ENCODE measurements around the gene MAP3K15.

MAP3K15 gene

GRCh38 chrX:19392078-19392477 is 123.2 kb downstream of the MAP3K15 start:
- no peak for DNase-seq

- DNase-seq, result no peak
These were observed 126.0 kb downstream of the MAP3K15 start for GRCh38 chrX:19389227-19389845.

GRCh38 chrX:19388741-19389140 is 126.6 kb downstream of the MAP3K15 start:
- DNase-seq, result no peak

- no peak for DNase-seq
These were observed 127.1 kb downstream of the MAP3K15 start for GRCh38 chrX:19388064-19388679.

GRCh38 chrX:19386679-19387078 is 128.6 kb downstream of the MAP3K15 start:
- no peak for DNase-seq

- DNase-seq, result no peak
These were observed 132.7 kb downstream of the MAP3K15 start for GRCh38 chrX:19382555-19383145.

GRCh38 chrX:19381326-19381725 is 134.0 kb downstream of the MAP3K15 start:
- DNase-seq, result no peak

GRCh38 chrX:19377799-19378198 is 137.5 kb downstream of the MAP3K15 start:
- DNase-seq, result no peak

- no peak for DNase-seq
These were observed 139.8 kb downstream of the MAP3K15 start for GRCh38 chrX:19375546-19375945.

- no peak for DNase-seq
These were observed 141.9 kb downstream of the MAP3K15 start for GRCh38 chrX:19373351-19373891.

- no peak for DNase-seq
These were observed 142.6 kb downstream of the MAP3K15 start for GRCh38 chrX:19372547-19373331.

- peak; percentile 11 for DNase-seq
These were observed 143.2 kb downstream of the MAP3K15 start for GRCh38 chrX:19372170-19372546.

- no peak for DNase-seq
These were observed 145.2 kb downstream of the MAP3K15 start for GRCh38 chrX:19370061-19370460.

- no peak for DNase-seq
These were observed 146.7 kb downstream of the MAP3K15 start for GRCh38 chrX:19368576-19368975.

- no peak for DNase-seq
These were observed 153.6 kb downstream of the MAP3K15 start for GRCh38 chrX:19361701-19362100.

GRCh38 chrX:19360903-19361302 is 154.4 kb downstream of the MAP3K15 start:
- no peak for DNase-seq

GRCh38 chrX:19358521-19358920 is 156.8 kb downstream of the MAP3K15 start:
- DNase-seq, result no peak

GRCh38 chrX:19354625-19355024 is 160.7 kb downstream of the MAP3K15 start:
- DNase-seq, result no peak

GRCh38 chrX:19350941-19351384 is 164.3 kb downstream of the MAP3K15 start:
- no peak for DNase-seq

GRCh38 chrX:19349264-19349663 is 166.0 kb downstream of the MAP3K15 start:
- no peak for DNase-seq

GRCh38 chrX:19347916-19348315 is 167.4 kb downstream of the MAP3K15 start:
- no peak for DNase-seq

- DNase-seq, result no peak
These were observed 170.6 kb downstream of the MAP3K15 start for GRCh38 chrX:19344661-19345060.

Data from T1000 (cell line).